H1 (cell line): ENCODE results near the gene BEST1. TPM values are rescaled to one million over a fixed set of nuclear protein-coding genes. Genes with fewer than 3 reads are reported as not detected.

Source experiments
- BACH1 ChIP-seq: IDR thresholded peaks from 2 replicates; pipeline ENCODE4 v1.6.1; 2012; ENCODE audit warnings: low read length, improper control_type of control experiment
- CEBPB ChIP-seq: IDR thresholded peaks from 2 replicates; pipeline ENCODE4 v1.6.1; 2012; ENCODE audit warnings: low read depth, low read length
- CHD1 ChIP-seq: IDR thresholded peaks from 2 replicates; pipeline ENCODE4 v1.6.1; 2012; ENCODE audit warnings: low read depth, low read length, improper control_type of control experiment
- CHD2 ChIP-seq: IDR thresholded peaks from 2 replicates; pipeline ENCODE4 v1.6.1; 2012; ENCODE audit warnings: low read length, improper control_type of control experiment
- CHD7 ChIP-seq: fragments of 300-600 bp; sonication (generic); IDR thresholded peaks from 2 replicates; pipeline ENCODE4 v1.7.1; 2012; ENCODE audit warnings: low read length, moderate library complexity, mild to moderate bottlenecking, inconsistent platforms; ENCODE audit not compliant: insufficient replicate concordance
- EZH2 ChIP-seq: fragments of 200-600 bp; sonication (generic); IDR thresholded peaks from 2 replicates; pipeline ENCODE4 v1.7.1; 2012; ENCODE audit warnings: low read depth, mild to moderate bottlenecking, moderate library complexity, low read length, inconsistent platforms; ENCODE audit not compliant: severe bottlenecking
- GABPA ChIP-seq: IDR thresholded peaks from 2 replicates; pipeline ENCODE4 v1.6.1; 2011; ENCODE audit warnings: mild to moderate bottlenecking, low read length, moderate library complexity, borderline replicate concordance; ENCODE audit not compliant: insufficient read depth
- JUND ChIP-seq: IDR thresholded peaks from 2 replicates; pipeline ENCODE4 v1.6.1; 2011; ENCODE audit warnings: mild to moderate bottlenecking, improper control_type of control experiment, low read length
- PHF8 ChIP-seq: fragments of 200-600 bp; sonication (generic); conservative IDR thresholded peaks from 2 replicates; pipeline ENCODE4 v1.7.1; 2012; ENCODE audit warnings: low read depth, mild to moderate bottlenecking, inconsistent platforms, low read length, moderate library complexity
- POU5F1 ChIP-seq: IDR thresholded peaks from 2 replicates; pipeline ENCODE4 v1.6.1; 2011; ENCODE audit warnings: low read depth, mild to moderate bottlenecking, low read length, moderate library complexity
- SP4 ChIP-seq: IDR thresholded peaks from 2 replicates; pipeline ENCODE4 v1.6.1; 2012; ENCODE audit warnings: low read length, inconsistent platforms
- polyA plus RNA-seq, 7 experiments: library from polyadenylated mRNA; depleted of rRNA in 3 of 7; stranded (reverse) in 5 of 7; unstranded in 2 of 7; fragments of >200 nt in 5 of 7; fragments of 200-250 nt in 2 of 7; gene quantifications; 1 replicate in 5 of 7; 2 replicates in 1 of 7; 4 replicates in 1 of 7; pipeline versions ENCODE4 v1.2.1 to v1.2.3, GENCODE V29; 2011 to 2013; ENCODE audit warnings: missing spikeins in 2 of 7, mixed read lengths in 2 of 7
- total RNA-seq: library from RNA; stranded (reverse); fragmentation: NEBNext Ultra II Directional; extraction: Animal tissue kit (Norgen Biotek cat#: 25700); gene quantifications from 2 replicates; pipeline ENCODE4 v1.2.1, GENCODE V29; 2021

Gene BEST1
- total and polyA plus RNA-seq, 2 of the 8 experiments (the other 6 are each of a cell fraction or from before 2014, with no cell fraction given) = 0.22 to 0.62 TPM

- TF ChIP-seq BACH1 (peak; percentile 100), PHF8 (no peak), SP4 (no peak), EZH2 (no peak), CHD1 (no peak), CHD2 (no peak), CHD7 (no peak), JUND (peak; percentile 85), POU5F1 (no peak), CEBPB (no peak), GABPA (no peak)
Measured at GRCh38 chr11:61971248-61972111, 21.3 kb downstream of the BEST1 start (continued).
